GM21381 (cell line): ENCODE data around the gene CCDC92B.

Source experiments
- ATAC-seq: cut with Tn5 transposase; IDR thresholded peaks from one replicate; pipeline ENCODE4 v1.9.1; 2021; ENCODE audit warnings: mild to moderate bottlenecking, moderate library complexity; ENCODE audit not compliant: unreplicated experiment

The CCDC92B gene

GRCh38 chr17:2779545-2779944, 30.1 kb upstream of the CCDC92B start:
- ATAC-seq = no peak

- no peak for ATAC-seq
These were observed 29.0 kb upstream of the CCDC92B start for GRCh38 chr17:2778489-2778888.

- ATAC-seq = no peak
These were observed 27.9 kb upstream of the CCDC92B start for GRCh38 chr17:2777242-2777867.

- ATAC-seq = no peak
These were observed 27.3 kb upstream of the CCDC92B start for GRCh38 chr17:2776589-2777241.

GRCh38 chr17:2775206-2775605, 25.8 kb upstream of the CCDC92B start:
- ATAC-seq = no peak

GRCh38 chr17:2770129-2770528, 20.7 kb upstream of the CCDC92B start:
- ATAC-seq = no peak

- ATAC-seq = no peak
These were observed 9.4 kb upstream of the CCDC92B start for GRCh38 chr17:2758870-2759269.

GRCh38 chr17:2755891-2756724, 6.7 kb upstream of the CCDC92B start:
- ATAC-seq = no peak

- no peak for ATAC-seq
These were observed 2.0 kb upstream of the CCDC92B start for GRCh38 chr17:2751491-2751890.

GRCh38 chr17:2750721-2751120, 1.3 kb upstream of the CCDC92B start:
- ATAC-seq = no peak

- ATAC-seq = no peak
These were observed 331 bp upstream of the CCDC92B start for GRCh38 chr17:2749784-2750181.

- no peak for ATAC-seq
These were observed 4.0 kb downstream of the CCDC92B start for GRCh38 chr17:2745317-2746037.

GRCh38 chr17:2737693-2738092, 11.8 kb downstream of the CCDC92B start:
- ATAC-seq = no peak

- no peak for ATAC-seq
These were observed 12.5 kb downstream of the CCDC92B start for GRCh38 chr17:2736956-2737355.

GRCh38 chr17:2735896-2736295, 13.6 kb downstream of the CCDC92B start:
- no peak for ATAC-seq

GRCh38 chr17:2734939-2735338, 14.5 kb downstream of the CCDC92B start:
- ATAC-seq = no peak

- ATAC-seq = no peak
These were observed 17.6 kb downstream of the CCDC92B start for GRCh38 chr17:2731807-2732206.

GRCh38 chr17:2730764-2731353, 18.6 kb downstream of the CCDC92B start:
- ATAC-seq = no peak

- no peak for ATAC-seq
These were observed 24.7 kb downstream of the CCDC92B start for GRCh38 chr17:2724784-2725164.

GRCh38 chr17:2723997-2724783, 25.3 kb downstream of the CCDC92B start:
- ATAC-seq = no peak
